ENCODE results near the gene RHBDL1.

RHBDL1 gene

DNA sequence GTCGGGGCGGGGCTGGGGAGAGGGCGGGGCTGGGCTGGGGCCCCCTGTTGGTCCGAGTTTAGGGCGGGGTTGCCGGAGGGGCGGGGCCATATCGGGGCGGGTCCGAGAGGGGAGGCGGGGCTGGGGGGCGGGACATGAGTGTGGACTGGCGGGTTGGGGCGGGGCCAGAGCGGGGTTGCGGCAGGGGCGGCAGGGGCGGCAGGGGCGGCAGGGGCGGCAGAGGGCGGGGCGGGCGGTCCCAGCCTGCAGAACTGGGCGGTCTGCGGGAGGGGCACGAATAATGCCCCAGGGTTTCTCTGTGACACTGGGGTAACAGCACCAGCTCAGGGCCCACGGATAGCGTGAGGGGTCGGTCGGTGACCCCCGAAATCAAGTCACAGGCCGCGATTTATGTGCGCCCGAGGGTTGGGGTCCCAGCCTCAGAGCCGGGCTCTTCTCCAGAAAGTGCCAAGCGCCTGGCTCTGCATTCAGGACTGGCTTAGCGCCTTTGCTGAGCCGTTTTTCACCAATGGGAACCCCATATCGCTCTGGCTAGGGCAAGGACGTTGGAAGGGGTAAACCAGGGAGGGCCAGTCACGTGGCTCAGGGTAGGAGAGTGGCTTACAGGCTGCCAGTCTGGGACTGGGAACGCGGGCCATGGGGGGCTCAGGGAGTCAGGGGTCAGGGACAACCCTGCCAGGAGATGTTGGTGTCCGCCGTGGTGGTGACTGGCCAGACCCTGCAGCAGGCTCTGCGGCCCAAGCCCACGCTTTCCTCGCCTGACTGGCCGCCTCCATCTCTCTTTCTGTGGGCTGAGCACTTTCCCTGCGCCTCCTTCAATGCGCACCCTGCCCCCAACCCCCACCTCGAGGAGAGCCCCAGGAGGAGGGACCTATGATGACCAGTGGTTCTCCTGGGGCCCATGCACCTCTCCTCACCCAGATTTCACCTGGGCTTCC is 38.1 kb upstream of the RHBDL1 start:
- DNase-seq: peak; percentile 84

- no peak for DNase-seq
Observed at GRCh38 chr16:638034-638543, 37.4 kb upstream of the RHBDL1 start.

GRCh38 chr16:638836-639235 is 36.6 kb upstream of the RHBDL1 start:
- no peak for DNase-seq

GRCh38 chr16:640614-641013 is 34.9 kb upstream of the RHBDL1 start:
- no peak for DNase-seq

- no peak for DNase-seq
Observed at GRCh38 chr16:641326-642188, 33.9 kb upstream of the RHBDL1 start, which contains the start of gene MCRIP2. Gene MCRIP2, plus strand, starts transcription at chr16:641828. Its CDS starts 164 bp downstream, at chr16:641992.

DNA sequence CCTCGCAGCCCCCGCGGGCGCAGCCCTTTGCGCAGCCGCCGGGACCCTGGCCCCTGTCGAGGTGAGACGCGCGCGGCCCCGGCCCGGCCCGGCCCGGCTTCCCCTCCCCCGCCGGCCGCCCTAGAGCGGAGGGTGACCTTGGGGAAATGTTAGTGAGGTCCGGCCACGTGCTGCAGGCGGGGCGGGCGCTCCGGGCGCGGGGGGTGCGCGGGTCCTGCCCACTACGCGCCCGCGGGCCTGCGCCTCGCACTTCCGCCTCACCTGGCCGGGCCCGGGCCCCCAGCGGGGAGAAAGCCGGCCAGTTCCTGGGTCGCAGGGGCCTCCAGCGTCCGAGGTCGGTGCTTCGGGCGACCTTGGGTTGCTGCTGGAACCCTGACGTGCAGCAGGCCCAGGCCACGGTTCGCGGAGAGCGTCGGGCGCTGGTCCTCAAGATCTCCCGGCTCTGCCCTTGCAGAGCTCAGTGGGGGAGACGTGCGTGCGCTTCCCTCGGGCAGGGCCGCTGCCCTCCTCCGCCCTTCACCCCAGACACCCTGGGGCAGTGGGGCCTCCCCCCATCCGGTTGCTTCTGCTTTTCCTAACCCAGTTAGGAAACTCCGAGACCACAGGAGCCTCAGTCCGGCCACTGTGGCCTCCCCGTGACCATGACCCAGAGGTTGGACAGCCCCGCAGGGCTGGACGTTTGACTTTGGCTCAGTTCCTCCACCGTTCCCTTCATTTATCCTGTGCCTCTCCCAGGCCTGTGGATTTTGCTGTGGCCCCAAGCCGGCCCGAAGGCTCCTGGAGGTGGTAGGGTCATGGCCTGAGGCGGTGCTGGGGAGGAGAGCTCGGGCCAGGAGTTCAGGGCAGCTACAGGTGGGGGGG is 33.1 kb upstream of the RHBDL1 start:
- DNase-seq: no peak

- DNase-seq: no peak
Observed at GRCh38 chr16:643050-643368, 32.5 kb upstream of the RHBDL1 start.

DNA sequence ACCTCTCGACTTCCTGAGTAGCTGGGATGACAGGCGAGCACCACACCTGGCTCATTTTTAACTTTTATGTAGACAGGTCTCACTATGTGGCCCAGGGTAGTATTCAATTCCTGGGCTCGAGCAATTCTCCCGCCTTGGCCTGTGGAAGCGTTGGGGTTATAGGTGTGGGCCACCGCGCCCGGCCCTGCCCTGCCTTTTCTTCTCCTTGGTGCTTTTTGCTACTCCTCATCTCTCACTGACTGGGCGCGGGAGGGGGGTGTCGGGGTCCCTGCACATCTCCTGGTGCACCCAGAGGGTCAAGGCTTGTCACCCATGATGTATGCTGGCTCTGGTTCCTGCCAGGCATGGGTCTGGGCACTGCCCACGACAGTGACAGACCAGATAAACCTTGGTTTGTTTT is 30.9 kb upstream of the RHBDL1 start:
- no peak for DNase-seq

GRCh38 chr16:645852-646678 is 29.4 kb upstream of the RHBDL1 start:
- no peak for DNase-seq

- no peak for DNase-seq
Observed at GRCh38 chr16:646679-647172, 28.7 kb upstream of the RHBDL1 start.

GRCh38 chr16:647173-647902 is 28.1 kb upstream of the RHBDL1 start:
- no peak for DNase-seq

DNA sequence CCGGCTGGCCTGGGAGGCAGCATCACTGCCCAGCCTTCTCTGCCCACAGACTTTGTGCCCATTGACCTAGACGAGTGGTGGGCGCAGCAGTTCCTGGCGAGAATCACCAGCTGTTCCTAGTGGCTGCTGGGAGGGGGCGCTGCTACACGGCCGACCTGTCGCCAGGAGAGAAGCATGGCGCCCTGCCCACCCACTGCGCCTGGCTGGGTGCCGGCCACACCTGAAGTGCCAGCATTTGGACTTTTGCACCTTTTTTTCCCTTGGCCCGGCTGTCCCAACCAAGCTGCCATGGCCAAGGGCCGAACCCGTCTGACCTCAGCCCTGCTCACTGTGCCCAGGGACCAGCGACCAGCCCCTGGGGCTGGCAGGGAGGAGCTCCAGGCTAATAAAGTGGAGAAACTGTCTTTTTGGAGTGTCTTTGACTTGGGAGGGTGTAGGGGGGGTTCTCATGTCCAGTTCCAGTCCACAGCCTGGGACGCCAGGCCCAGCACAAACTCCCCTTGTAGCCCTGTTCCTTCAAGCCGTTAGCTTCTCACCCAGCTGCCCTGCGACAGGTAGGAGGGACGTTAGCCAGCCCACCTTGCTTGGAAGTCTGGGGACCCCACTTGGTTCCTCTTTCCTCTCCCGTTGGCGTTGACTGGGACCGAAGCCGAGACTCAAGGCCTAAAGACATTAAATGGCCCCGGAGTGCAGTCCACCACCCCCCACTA is 27.2 kb upstream of the RHBDL1 start:
- peak; percentile 25 for DNase-seq

- DNase-seq: peak; percentile 88
Observed at GRCh38 chr16:648781-649589, 26.5 kb upstream of the RHBDL1 start, which contains the start of gene WDR90. Gene WDR90, plus strand, starts transcription at chr16:649365. Its CDS starts 52 bp downstream, at chr16:649417.

- no peak for DNase-seq
Observed at GRCh38 chr16:649631-650030, 25.8 kb upstream of the RHBDL1 start.

DNA sequence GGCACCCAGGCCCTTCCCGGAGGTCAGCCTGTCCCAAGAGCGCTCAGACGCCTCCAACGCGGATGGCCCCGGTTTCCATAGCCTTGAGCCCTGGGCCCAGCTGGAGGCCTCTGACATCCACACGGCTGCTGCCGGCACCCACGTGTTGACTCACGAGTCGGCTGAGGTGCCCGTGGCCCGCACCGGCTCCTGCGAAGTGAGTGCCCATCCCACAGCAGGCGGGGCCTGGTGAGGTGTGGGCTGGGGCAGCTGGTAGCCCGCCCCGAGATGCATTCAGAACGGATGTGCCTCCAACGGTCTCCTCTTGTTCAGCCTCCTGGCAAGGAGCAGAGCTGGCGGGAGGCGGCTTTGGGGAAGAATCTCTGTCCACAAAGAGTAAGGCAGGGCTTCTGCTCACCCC is 23.6 kb upstream of the RHBDL1 start:
- DNase-seq: no peak

GRCh38 chr16:652454-653305 is 22.8 kb upstream of the RHBDL1 start:
- DNase-seq: no peak

DNA sequence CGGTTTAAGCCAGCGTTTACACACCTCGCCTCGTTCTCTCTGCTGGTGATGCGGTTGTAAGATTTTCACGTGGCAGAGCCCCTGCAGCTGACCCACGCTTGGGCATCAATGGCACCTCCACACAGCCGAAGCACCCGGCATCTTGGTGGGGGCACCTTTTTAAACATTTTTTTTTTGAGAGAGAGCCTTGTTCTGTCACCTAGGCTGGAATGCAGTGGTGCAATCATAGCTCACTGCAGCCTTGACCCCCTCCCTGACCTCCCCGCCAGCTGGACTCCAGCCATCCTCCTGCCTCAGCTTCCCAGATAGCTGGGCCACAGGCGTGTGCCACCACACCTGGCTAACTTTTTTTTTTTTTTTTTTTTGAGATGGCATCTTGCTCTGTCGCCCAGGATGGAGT is 21.4 kb upstream of the RHBDL1 start:
- DNase-seq: no peak

GRCh38 chr16:657487-657886 is 18.0 kb upstream of the RHBDL1 start:
- DNase-seq: no peak

All from NCI-H1436 (cell line).